HG02885 (cell line): ENCODE data around the gene SLFN11.
"Not testable (repeated sequence)": the region's sequence is repeated elsewhere in the genome, so short reads cannot be mapped to it uniquely, and the experiment has no call there.

ENCODE experiments used
- ATAC-seq: cut with Tn5 transposase; IDR thresholded peaks from one replicate; pipeline ENCODE4 v1.9.1; 2021; ENCODE audit warnings: mild to moderate bottlenecking; ENCODE audit not compliant: unreplicated experiment, poor library complexity

The SLFN11 gene

DNA sequence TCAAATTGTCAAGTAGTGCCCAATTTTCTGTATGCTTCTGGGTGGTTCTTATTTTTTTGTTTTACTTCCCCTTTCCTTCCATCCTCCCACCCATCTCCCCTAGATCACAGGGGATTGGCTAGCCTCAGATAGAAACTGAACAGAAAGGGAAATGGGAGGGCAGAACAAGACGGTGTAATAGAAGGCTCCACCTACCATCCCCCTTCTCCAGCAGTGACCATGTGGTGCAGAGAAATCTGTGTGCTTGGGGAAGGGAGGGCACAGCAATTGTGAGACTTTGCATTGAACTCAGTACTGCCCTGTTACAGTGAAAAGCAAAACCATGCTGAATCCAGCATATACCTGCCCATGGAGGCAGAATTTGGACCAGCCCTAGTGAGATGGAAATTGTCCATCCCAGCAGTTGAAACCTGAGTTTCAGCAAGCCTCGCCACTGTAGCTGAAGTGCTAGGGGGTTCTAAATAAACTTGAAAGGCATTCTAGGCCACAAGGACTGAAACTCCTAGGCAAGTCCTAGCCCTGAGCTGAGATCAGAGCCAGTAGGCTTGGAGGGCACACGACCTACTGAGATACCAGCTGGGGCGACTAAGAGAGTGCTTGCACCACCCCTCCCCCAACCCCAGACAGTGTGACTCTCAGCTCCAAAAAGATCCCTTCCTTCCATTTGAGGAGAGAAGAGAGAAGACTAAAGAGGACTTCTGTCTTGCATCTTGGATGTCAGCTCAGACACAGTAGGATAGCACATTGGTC, 5.2 kb downstream of the SLFN11 start:
- ATAC-seq: peak; percentile 93

GRCh38 chr17:35361027-35361426, 12.4 kb downstream of the SLFN11 start:
- no peak for ATAC-seq

GRCh38 chr17:35359398-35359797, 14.0 kb downstream of the SLFN11 start:
- no peak for ATAC-seq

DNA sequence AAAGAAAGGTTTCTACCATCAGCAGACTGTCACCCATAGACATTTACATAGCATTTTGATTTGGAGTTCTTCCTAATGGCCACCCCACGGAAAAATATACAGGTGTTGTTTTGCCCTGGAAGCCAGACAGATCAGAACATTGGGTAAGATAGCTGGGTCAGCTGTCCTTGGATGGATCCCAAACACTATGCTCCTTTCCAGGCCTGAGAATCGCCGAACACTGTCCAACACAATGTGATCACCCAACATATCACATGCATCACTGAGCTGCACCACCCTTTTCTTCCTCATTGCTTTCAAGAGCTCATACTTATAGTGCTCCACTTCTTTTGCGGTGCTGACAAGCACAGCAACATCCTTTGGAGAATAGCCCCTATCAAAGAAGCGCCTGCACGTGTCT, 21.1 kb downstream of the SLFN11 start:
- no peak for ATAC-seq

DNA sequence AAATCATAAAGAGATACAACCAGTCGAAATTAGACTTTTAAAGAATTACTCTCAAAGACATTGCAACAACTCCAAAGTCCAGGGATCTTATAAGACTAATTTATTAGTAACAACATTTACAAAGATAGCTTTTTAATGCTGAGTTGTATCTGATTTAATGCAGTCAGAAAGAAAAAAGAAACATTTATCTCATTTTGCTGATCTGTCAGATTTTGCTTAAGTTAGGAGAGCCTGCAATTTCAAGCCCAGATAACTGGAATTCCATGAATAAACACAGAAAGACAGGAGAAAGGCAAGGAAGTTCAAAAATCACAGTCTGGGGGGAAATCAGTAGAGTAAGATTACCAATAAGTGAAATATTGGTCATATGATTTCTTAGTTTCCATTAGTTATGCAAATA, 22.9 kb downstream of the SLFN11 start:
- no peak for ATAC-seq

GRCh38 chr17:35345926-35346771, 27.3 kb downstream of the SLFN11 start:
- no peak for ATAC-seq

GRCh38 chr17:35345445-35345925, 27.9 kb downstream of the SLFN11 start:
- ATAC-seq: no peak

GRCh38 chr17:35344262-35344661, 29.2 kb downstream of the SLFN11 start:
- ATAC-seq: no peak

- no peak for ATAC-seq
Measured at GRCh38 chr17:35342276-35342675, 31.1 kb downstream of the SLFN11 start.

GRCh38 chr17:35341411-35341992, 31.9 kb downstream of the SLFN11 start:
- ATAC-seq: no peak

- ATAC-seq: no peak
Measured at GRCh38 chr17:35338230-35338629, 35.2 kb downstream of the SLFN11 start.

- no peak for ATAC-seq
Measured at GRCh38 chr17:35337364-35337763, 36.1 kb downstream of the SLFN11 start.

- ATAC-seq: not testable (repeated sequence)
Measured at GRCh38 chr17:35333578-35333977, 39.8 kb downstream of the SLFN11 start.

GRCh38 chr17:35322749-35323148, 50.7 kb downstream of the SLFN11 start:
- ATAC-seq: no peak

DNA sequence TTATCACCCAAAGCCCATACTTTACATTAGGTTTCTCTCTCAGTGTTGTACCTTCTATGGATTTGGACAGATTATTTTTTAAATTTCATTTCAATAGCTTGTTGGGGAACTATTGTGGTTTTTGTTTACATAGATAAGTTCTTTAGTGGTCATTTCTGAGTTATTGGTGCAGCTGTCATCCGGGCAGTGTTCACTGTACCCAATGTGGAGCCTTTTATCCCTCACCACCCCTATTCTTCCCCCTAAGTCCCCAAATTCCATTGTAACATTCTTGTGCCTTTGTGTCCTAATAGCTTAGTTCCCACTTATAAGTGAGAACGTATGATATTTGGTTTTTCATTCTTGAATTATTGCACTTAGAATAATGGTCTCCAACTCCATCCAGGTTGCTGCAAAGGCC, 57.5 kb downstream of the SLFN11 start:
- ATAC-seq: no peak

GRCh38 chr17:35315283-35315682, 58.1 kb downstream of the SLFN11 start:
- ATAC-seq: no peak

DNA sequence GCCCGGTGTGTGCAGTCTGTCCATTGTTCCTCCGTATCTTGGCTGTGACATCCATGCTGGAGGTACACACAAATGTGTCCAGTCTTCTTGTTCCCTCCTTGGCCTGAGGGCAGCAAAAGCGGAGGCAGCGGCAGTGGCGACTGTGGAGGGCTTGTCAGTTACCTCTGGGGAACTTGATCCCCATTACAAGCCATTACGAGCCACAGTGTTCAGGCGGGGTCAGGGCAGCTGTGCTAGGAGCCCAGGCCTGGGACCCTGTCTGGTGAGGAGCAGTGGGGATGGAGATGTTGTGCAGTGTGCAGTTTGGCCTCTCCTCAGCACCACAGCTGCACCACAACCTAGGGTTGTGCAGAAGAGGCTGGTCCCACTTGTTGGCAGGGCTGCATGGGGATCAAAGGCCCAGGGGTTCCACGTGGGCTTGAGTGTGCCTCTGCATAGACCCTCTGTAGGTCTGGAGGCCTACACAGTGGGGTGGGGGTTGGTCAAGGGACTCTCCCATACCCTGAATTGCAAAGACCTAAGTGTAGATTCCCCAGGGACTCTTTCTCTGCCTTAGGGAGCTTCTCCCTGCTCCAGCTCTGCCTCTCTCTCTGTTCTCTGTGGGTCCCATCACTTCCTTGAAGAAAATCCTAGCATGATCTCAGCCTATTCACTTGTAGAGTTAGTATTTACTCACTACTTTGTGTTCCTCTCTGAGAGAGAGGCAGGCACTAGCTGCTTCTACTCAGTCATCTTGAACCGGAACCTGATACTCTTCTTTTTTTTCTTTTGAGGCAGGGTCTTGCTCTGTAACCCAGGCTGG, 58.8 kb downstream of the SLFN11 start:
- no peak for ATAC-seq

DNA sequence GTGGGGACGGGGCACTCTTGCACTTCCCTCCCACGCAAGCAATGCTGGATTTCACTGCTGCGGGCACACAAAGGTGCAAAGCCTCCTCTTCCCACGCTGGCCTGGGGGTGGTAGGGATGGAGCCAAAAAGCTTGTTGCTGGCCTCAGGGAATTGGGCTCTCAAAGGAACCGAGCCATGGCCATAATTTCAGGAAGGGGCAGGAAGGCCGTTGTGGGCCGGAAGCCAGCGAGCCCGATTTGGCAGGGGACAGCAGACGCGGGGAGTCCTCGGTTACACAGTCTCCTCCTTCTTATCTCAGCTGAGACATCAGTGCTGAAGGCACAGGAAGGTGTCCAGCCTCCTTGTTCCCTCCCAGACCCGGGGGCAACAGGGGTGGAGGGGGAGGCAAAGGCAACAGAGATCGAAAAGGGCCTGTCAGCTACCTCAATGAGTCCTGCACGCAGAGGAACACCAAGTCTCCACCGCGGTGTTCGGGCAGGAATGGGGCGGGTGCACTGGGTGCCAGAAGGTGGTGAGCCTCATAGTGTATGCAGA, 59.5 kb downstream of the SLFN11 start:
- no peak for ATAC-seq

DNA sequence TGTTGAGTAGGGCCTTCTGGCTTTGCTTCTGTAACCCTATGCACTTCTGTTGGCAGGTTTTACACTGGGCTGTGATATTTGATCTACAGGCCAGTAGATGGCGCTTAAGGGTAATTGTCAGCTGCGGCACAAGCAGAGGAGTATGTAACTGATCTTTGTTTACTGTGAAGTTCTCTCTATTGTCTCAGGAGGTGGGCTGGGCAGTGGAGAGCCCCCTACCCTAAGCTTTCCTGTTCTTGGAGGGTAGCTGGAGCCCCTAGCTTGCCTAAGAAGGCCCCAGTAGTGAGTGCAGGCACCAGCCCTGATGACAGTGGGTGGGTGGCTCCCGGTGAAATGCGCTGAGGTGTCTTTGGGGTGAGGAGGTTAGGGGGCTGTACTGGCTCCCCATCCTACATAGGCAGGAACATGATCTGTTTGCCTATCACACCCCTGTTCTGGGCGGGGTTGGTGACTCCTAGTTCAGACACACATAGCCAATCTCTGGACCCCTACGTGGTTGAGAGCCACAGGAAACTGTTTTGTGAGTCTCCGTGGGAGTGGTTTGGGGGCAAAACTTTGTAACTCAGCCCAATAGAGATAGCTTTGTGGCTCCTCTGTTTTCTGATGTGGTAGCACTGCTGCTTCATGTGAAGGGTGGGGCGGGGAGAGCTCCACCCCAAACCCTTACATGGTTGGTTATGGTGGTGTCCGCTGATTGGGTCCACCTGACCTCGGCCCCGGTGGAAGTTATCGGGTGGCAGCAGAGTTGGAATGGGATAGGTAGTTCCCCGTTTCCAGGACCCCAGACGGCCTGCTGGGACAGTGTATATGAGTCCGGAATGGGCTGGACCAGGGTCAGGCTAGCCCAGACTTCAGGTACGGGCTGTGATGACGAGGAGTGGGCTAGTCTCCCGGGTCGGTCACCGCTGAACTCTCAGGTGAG, 60.4 kb downstream of the SLFN11 start:
- ATAC-seq: peak; percentile 62
